HS-5 (cell line): ENCODE data around the gene SFTPA2.
"Not testable (repeated sequence)": the region's sequence is repeated elsewhere in the genome, so short reads cannot be mapped to it uniquely, and the experiment has no call there.

Experiments
- DNase-seq: peaks from one replicate; pipeline ENCODE4 v3.0.0-alpha.2; 2012; ENCODE audit warnings: low read depth

Gene SFTPA2

GRCh38 chr10:79559726-79560125, 481 bp downstream of the SFTPA2 start:
- DNase-seq, result peak; percentile 31

GRCh38 chr10:79556961-79557360, 3.2 kb downstream of the SFTPA2 start:
- not testable (repeated sequence) for DNase-seq

GRCh38 chr10:79555354-79556309, 4.6 kb downstream of the SFTPA2 start:
- DNase-seq, result no peak

GRCh38 chr10:79552143-79552542, 8.1 kb downstream of the SFTPA2 start:
- DNase-seq, result no peak

- DNase-seq, result no peak
Measured at GRCh38 chr10:79547973-79548372, 12.2 kb downstream of the SFTPA2 start.

GRCh38 chr10:79547128-79547527, 13.1 kb downstream of the SFTPA2 start:
- DNase-seq, result not testable (repeated sequence)

GRCh38 chr10:79544926-79545659, 15.1 kb downstream of the SFTPA2 start:
- DNase-seq, result not testable (repeated sequence)

- DNase-seq, result not testable (repeated sequence)
Measured at GRCh38 chr10:79544408-79544807, 15.8 kb downstream of the SFTPA2 start.

- DNase-seq, result no peak
Measured at GRCh38 chr10:79542626-79543025, 17.6 kb downstream of the SFTPA2 start.

- not testable (repeated sequence) for DNase-seq
Measured at GRCh38 chr10:79540930-79541329, 19.3 kb downstream of the SFTPA2 start.

- not testable (repeated sequence) for DNase-seq
Measured at GRCh38 chr10:79538311-79538710, 21.9 kb downstream of the SFTPA2 start.

- not testable (repeated sequence) for DNase-seq
Measured at GRCh38 chr10:79533903-79534175, 26.4 kb downstream of the SFTPA2 start.

- not testable (repeated sequence) for DNase-seq
Measured at GRCh38 chr10:79533142-79533902, 26.9 kb downstream of the SFTPA2 start.

GRCh38 chr10:79528261-79528660, 31.9 kb downstream of the SFTPA2 start:
- DNase-seq, result not testable (repeated sequence)

- not testable (repeated sequence) for DNase-seq
Measured at GRCh38 chr10:79525049-79525710, 35.0 kb downstream of the SFTPA2 start.

GRCh38 chr10:79523157-79523853, 36.9 kb downstream of the SFTPA2 start:
- DNase-seq, result not testable (repeated sequence)

- not testable (repeated sequence) for DNase-seq
Measured at GRCh38 chr10:79522464-79522863, 37.7 kb downstream of the SFTPA2 start.

- DNase-seq, result not testable (repeated sequence)
Measured at GRCh38 chr10:79521751-79522150, 38.5 kb downstream of the SFTPA2 start.

GRCh38 chr10:79517567-79517966, 42.6 kb downstream of the SFTPA2 start:
- not testable (repeated sequence) for DNase-seq

GRCh38 chr10:79516532-79517205, 43.5 kb downstream of the SFTPA2 start:
- DNase-seq, result not testable (repeated sequence)
